Activated T-cell treated with anti-CD3 and anti-CD28 coated beads, Interleukin-2, amount 50 U/mL, for 48 hours (primary cell): ENCODE measurements around the gene ZSCAN1.

Experiments used
- DNase-seq, 2 experiments: peaks; one replicate each; pipeline ENCODE4 v3.0.0-alpha.2; 2020

The ZSCAN1 gene

GRCh38 chr19:58085348-58085875 lies 51.6 kb downstream of the ZSCAN1 start:
- DNase-seq = no peak

DNA sequence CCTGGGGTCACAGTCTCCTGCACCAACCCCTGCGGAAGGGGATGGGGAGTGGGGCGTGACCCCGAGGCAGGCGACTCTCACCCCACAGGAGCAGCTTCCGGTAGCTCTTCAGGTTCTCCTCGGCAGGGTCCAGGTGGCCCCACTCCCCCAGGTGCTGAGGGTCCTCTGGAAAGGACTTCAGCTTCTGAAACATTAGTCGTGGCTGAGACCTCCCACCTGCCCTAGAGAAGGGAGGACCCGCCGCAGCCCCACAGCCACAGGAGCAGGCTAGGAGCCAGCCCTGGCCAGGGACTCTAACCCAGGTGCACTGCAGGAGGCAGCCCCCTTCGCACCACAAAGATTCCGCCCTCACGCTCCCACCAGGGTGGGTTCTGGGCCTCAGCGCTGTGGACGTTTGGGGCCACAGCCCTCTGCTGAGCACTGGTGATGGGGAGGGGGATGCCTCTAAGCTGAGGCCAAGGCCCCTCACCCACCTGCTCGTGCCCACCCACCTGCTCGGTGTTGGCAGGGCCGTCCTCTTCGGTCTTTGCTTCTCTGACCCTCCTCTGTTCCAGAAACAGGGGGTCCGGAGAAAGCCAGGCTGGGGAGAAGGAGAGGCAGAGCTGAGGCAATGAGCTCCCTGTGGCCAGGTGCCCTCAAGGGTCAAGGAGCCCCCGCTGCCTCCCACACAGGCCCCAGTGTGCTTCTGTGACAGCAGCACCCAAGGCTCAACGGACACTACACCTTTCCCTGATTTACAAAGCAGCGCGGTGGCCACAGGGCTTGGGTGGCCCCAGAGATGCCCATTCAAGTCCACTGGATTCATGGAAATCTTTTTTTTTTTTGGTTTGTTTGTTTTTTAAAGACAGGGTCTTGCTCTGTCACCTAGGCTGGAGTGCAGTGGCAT lies 53.2 kb downstream of the ZSCAN1 start:
- DNase-seq = no peak

DNA sequence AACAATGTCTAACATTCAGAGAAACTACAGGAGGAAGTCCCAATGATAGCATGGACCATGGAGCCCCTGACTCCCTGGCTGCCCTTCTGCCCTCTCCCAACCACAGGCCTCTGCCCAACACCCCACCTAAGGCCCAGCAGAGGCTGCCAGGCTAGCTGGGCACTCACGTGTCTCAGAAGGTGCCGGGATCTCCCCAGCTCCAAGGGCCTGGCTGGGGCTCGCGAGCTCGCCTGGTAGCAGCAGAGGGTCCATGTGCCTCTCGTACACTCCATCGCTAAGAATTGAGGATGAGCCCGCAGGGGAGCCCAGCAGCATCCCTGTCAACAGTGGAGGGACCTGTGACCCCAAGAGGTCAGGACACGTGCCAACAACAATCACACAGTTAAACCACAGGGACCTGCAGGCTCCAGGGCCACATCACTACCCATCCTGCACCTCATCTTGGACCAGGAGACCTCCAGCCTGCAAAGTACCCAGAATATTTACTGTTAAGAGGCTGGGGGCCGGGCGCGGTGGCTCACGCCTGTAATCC lies 54.8 kb downstream of the ZSCAN1 start:
- no peak for DNase-seq

GRCh38 chr19:58089846-58090245 lies 56.0 kb downstream of the ZSCAN1 start:
- DNase-seq = no peak

GRCh38 chr19:58091251-58091995 lies 57.6 kb downstream of the ZSCAN1 start:
- DNase-seq = no peak

GRCh38 chr19:58093071-58093470 lies 59.2 kb downstream of the ZSCAN1 start:
- DNase-seq = no peak

GRCh38 chr19:58095328-58095727 lies 61.5 kb downstream of the ZSCAN1 start:
- no peak for DNase-seq

DNA sequence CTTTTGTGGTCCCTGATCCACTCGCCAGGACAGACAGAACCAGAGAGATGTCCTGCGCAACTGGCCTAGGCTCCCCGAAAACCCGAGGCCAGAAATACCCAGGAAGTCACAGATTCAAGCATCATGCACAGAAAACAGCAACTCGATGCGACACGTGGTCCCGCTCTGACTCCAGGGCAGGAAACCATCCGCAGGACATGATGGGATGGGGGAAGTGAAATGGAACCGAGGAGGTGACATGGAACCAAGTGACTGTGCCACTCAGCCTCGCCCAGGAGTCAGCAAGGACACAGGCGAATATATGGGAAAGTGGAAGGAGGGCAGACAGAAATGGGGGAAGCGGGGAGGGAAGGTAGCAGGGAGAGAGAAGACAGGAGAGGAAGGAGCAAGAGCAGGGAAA lies 63.1 kb downstream of the ZSCAN1 start:
- no peak for DNase-seq

DNA sequence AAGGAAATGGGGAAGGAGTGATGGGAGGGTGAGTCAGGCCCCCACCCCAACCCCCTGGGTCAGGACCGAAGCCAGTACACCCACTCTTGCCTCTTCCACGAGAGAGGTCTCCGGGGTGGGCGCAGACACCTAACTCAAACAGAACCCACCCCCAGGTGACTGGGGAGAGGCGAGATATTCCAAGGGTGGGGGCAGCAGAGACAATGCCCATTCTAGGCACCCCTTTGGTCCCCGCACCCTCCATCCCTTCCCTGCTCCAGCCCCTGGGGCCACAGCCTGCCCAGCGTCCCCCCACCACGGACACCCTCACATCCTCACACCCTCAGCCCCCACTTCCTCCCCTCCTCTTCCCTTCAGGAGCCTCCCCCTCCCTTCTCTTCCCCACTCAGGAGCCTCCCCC lies 63.5 kb downstream of the ZSCAN1 start:
- no peak for DNase-seq

GRCh38 chr19:58097781-58098681 lies 64.2 kb downstream of the ZSCAN1 start, which contains the start of gene ZSCAN18:
TSS of gene ZSCAN18 (minus strand) at chr19:58098231. CDS start at chr19:58090267, 7,964 bp downstream.
- peak; percentile 95 for DNase-seq

DNA sequence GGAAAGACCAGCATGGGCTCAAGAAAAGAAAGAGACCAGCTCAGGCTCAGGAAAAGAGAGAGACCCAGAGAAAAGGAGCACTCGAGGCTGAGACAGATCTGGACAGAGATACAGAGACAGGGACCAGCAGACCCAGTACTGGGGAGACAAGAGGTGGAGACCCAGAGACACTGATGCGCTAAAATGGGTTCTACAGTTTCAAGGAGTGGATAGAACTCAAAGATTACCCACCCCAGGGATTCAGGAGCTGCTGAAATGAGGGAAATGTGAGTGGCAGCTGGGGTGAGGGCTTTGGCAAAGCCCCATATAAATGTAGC lies 64.8 kb downstream of the ZSCAN1 start:
- DNase-seq = no peak
